ENCODE results near the gene SBK3.
"Not testable (repeated sequence)": the region's sequence is repeated elsewhere in the genome, so short reads cannot be mapped to it uniquely, and the experiment has no call there.

SBK3 gene

GRCh38 chr19:55536366-55536765 lies 9.0 kb downstream of the SBK3 start:
- TF ChIP-seq BACH2 (CRISPR knock-in tag; IDR thresholded peaks at IDR 0.05; ENCODE audit: borderline replicate concordance): no peak
- TF ChIP-seq ISL1 (CRISPR knock-in tag; IDR thresholded peaks at IDR 0.05): no peak
- TF ChIP-seq TCF4 (CRISPR knock-in tag; IDR thresholded peaks at IDR 0.05; ENCODE audit: borderline replicate concordance): no peak
- TF ChIP-seq ZNF8 (CRISPR knock-in tag; IDR thresholded peaks at IDR 0.05): no peak
- no peak for TF ChIP-seq CSDC2 (CRISPR knock-in tag; IDR thresholded peaks at IDR 0.05)
- no peak for TF ChIP-seq RARB (CRISPR knock-in tag; IDR thresholded peaks at IDR 0.05)
- TF ChIP-seq GLIS3 (CRISPR knock-in tag; IDR thresholded peaks at IDR 0.05): no peak
- no peak for TF ChIP-seq ZNF565 (CRISPR knock-in tag; conservative IDR thresholded peaks at IDR 0.05; ENCODE audit: low read depth)
- no peak for TF ChIP-seq TOX (CRISPR knock-in tag; IDR thresholded peaks at IDR 0.05; ENCODE audit: borderline replicate concordance)
- TF ChIP-seq, protein P1, sequence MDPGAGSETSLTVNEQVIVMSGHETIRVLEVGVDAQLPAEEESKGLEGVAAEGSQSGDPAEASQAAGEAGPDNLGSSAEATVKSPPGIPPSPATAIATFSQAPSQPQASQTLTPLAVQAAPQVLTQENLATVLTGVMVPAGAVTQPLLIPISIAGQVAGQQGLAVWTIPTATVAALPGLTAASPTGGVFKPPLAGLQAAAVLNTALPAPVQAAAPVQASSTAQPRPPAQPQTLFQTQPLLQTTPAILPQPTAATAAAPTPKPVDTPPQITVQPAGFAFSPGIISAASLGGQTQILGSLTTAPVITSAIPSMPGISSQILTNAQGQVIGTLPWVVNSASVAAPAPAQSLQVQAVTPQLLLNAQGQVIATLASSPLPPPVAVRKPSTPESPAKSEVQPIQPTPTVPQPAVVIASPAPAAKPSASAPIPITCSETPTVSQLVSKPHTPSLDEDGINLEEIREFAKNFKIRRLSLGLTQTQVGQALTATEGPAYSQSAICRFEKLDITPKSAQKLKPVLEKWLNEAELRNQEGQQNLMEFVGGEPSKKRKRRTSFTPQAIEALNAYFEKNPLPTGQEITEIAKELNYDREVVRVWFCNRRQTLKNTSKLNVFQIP (CRISPR knock-in tag; IDR thresholded peaks at IDR 0.05; ENCODE audit: borderline replicate concordance, low read depth): no peak
- no peak for TF ChIP-seq ARNTL (CRISPR knock-in tag; IDR thresholded peaks at IDR 0.05; ENCODE audit: borderline replicate concordance, low read depth)
- no peak for TF ChIP-seq ZFP3 (CRISPR knock-in tag; IDR thresholded peaks at IDR 0.05)
- TF ChIP-seq ZFP30 (CRISPR knock-in tag; IDR thresholded peaks at IDR 0.05): no peak
- no peak for ATAC-seq

- ATAC-seq: no peak
Observed at GRCh38 chr19:55535965-55536350, 9.4 kb downstream of the SBK3 start.

GRCh38 chr19:55535173-55535964 lies 10.0 kb downstream of the SBK3 start:
- no peak for ATAC-seq
- TF ChIP-seq, protein P2, sequence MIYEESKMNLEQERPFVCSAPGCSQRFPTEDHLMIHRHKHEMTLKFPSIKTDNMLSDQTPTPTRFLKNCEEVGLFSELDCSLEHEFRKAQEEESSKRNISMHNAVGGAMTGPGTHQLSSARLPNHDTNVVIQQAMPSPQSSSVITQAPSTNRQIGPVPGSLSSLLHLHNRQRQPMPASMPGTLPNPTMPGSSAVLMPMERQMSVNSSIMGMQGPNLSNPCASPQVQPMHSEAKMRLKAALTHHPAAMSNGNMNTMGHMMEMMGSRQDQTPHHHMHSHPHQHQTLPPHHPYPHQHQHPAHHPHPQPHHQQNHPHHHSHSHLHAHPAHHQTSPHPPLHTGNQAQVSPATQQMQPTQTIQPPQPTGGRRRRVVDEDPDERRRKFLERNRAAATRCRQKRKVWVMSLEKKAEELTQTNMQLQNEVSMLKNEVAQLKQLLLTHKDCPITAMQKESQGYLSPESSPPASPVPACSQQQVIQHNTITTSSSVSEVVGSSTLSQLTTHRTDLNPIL (CRISPR knock-in tag; IDR thresholded peaks at IDR 0.05; ENCODE audit: low read depth): no peak
- TF ChIP-seq PPARA (CRISPR knock-in tag; IDR thresholded peaks at IDR 0.05; ENCODE audit: borderline replicate concordance) (no peak), PATZ1 (CRISPR knock-in tag; IDR thresholded peaks at IDR 0.05; ENCODE audit: borderline replicate concordance) (no peak), BACH2 (CRISPR knock-in tag; IDR thresholded peaks at IDR 0.05; ENCODE audit: borderline replicate concordance) (no peak), ISL1 (CRISPR knock-in tag; IDR thresholded peaks at IDR 0.05) (no peak), ZC3H10 (CRISPR knock-in tag; IDR thresholded peaks at IDR 0.05) (no peak), ZNF565 (CRISPR knock-in tag; conservative IDR thresholded peaks at IDR 0.05; ENCODE audit: low read depth) (no peak), ESRRG (CRISPR knock-in tag; IDR thresholded peaks at IDR 0.05) (no peak), TOX (CRISPR knock-in tag; IDR thresholded peaks at IDR 0.05; ENCODE audit: borderline replicate concordance) (no peak), CSDC2 (CRISPR knock-in tag; IDR thresholded peaks at IDR 0.05) (no peak), GLIS3 (CRISPR knock-in tag; IDR thresholded peaks at IDR 0.05) (no peak), ZFP3 (CRISPR knock-in tag; IDR thresholded peaks at IDR 0.05) (no peak), RARB (CRISPR knock-in tag; IDR thresholded peaks at IDR 0.05) (no peak), SNAI2 (CRISPR knock-in tag; IDR thresholded peaks at IDR 0.05) (no peak)
- TF ChIP-seq, protein P1 (CRISPR knock-in tag; IDR thresholded peaks at IDR 0.05; ENCODE audit: borderline replicate concordance, low read depth): no peak
- TF ChIP-seq, protein P3, sequence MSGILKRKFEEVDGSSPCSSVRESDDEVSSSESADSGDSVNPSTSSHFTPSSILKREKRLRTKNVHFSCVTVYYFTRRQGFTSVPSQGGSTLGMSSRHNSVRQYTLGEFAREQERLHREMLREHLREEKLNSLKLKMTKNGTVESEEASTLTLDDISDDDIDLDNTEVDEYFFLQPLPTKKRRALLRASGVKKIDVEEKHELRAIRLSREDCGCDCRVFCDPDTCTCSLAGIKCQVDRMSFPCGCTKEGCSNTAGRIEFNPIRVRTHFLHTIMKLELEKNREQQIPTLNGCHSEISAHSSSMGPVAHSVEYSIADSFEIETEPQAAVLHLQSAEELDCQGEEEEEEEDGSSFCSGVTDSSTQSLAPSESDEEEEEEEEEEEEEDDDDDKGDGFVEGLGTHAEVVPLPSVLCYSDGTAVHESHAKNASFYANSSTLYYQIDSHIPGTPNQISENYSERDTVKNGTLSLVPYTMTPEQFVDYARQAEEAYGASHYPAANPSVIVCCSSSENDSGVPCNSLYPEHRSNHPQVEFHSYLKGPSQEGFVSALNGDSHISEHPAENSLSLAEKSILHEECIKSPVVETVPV (CRISPR knock-in tag; IDR thresholded peaks at IDR 0.05): no peak

More at GRCh38 chr19:55535965-55536350, 9.4 kb downstream of the SBK3 start:
- no peak for TF ChIP-seq RARB (CRISPR knock-in tag; IDR thresholded peaks at IDR 0.05)
- TF ChIP-seq ISL1 (CRISPR knock-in tag; IDR thresholded peaks at IDR 0.05): no peak
- no peak for TF ChIP-seq ZFP3 (CRISPR knock-in tag; IDR thresholded peaks at IDR 0.05)
- TF ChIP-seq ESRRG (CRISPR knock-in tag; IDR thresholded peaks at IDR 0.05): no peak
- no peak for TF ChIP-seq TOX (CRISPR knock-in tag; IDR thresholded peaks at IDR 0.05; ENCODE audit: borderline replicate concordance)
- TF ChIP-seq ZNF70 (CRISPR knock-in tag; IDR thresholded peaks at IDR 0.05): no peak
- no peak for TF ChIP-seq SNAI2 (CRISPR knock-in tag; IDR thresholded peaks at IDR 0.05)
- TF ChIP-seq PPARA (CRISPR knock-in tag; IDR thresholded peaks at IDR 0.05; ENCODE audit: borderline replicate concordance): no peak
- TF ChIP-seq ARNTL (CRISPR knock-in tag; IDR thresholded peaks at IDR 0.05; ENCODE audit: borderline replicate concordance, low read depth): no peak
- TF ChIP-seq ZFP30 (CRISPR knock-in tag; IDR thresholded peaks at IDR 0.05): no peak

- not testable (repeated sequence) for ATAC-seq
Observed at GRCh38 chr19:55534280-55534679, 11.1 kb downstream of the SBK3 start.

Data from SK-N-SH treated with all-trans-retinoic acid at 6 μM for 48 hours (cell line).